LNCaP clone FGC (cell line): ENCODE data around the gene SBF1.
"Not testable (repeated sequence)": the region's sequence is repeated elsewhere in the genome, so short reads cannot be mapped to it uniquely, and the experiment has no call there.

Experiments used
- DNase-seq: peaks from one replicate; pipeline ENCODE4 v3.0.0-alpha.2; 2011; ENCODE audit warnings: low read depth
- H3K4me3 ChIP-seq: 2 replicates; pipeline ENCODE4 v1.5.1; 2011; ENCODE audit warnings: mild to moderate bottlenecking, low read depth, low read length, control low read depth
- TF ChIP-seq, protein P1 (sequence below): IDR thresholded peaks from 2 replicates; pipeline ENCODE4 v1.5.1; 2012; ENCODE audit warnings: mild to moderate bottlenecking; ENCODE audit not compliant: control insufficient read depth, insufficient read depth; ENCODE audit errors: extremely low read depth

SBF1 gene

GRCh38 chr22:50417411-50418210 lies 57.2 kb downstream of the SBF1 start:
- no peak for DNase-seq
- TF ChIP-seq, protein P1, sequence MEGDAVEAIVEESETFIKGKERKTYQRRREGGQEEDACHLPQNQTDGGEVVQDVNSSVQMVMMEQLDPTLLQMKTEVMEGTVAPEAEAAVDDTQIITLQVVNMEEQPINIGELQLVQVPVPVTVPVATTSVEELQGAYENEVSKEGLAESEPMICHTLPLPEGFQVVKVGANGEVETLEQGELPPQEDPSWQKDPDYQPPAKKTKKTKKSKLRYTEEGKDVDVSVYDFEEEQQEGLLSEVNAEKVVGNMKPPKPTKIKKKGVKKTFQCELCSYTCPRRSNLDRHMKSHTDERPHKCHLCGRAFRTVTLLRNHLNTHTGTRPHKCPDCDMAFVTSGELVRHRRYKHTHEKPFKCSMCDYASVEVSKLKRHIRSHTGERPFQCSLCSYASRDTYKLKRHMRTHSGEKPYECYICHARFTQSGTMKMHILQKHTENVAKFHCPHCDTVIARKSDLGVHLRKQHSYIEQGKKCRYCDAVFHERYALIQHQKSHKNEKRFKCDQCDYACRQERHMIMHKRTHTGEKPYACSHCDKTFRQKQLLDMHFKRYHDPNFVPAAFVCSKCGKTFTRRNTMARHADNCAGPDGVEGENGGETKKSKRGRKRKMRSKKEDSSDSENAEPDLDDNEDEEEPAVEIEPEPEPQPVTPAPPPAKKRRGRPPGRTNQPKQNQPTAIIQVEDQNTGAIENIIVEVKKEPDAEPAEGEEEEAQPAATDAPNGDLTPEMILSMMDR = no peak
- no peak overlapping the region for H3K4me3 ChIP-seq

GRCh38 chr22:50416996-50417395 lies 57.8 kb downstream of the SBF1 start:
- TF ChIP-seq, protein P1 = no peak
- no peak overlapping the region for H3K4me3 ChIP-seq
- DNase-seq = no peak

DNA sequence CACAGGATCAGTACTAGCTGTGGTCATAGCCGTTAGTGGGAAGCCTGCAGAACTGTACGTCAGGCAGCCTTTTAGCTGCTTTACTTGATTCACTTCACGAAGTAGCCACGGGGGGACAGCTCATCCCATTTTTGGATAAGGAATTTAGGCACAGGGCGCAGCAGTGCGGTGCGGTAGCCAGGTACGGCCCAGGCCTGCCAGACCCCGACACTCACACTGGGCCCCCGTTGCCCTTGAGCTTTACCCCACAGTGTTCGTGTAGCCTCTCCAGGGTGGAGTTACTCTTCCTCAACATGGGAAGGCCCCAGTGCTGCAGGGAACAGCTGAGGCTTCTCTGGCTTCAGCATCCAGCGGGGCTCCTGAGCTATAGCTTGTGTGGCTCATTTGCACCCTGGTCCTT lies 59.4 kb downstream of the SBF1 start:
- no peak for DNase-seq
- no peak overlapping the region for H3K4me3 ChIP-seq
- TF ChIP-seq, protein P1 = no peak

DNA sequence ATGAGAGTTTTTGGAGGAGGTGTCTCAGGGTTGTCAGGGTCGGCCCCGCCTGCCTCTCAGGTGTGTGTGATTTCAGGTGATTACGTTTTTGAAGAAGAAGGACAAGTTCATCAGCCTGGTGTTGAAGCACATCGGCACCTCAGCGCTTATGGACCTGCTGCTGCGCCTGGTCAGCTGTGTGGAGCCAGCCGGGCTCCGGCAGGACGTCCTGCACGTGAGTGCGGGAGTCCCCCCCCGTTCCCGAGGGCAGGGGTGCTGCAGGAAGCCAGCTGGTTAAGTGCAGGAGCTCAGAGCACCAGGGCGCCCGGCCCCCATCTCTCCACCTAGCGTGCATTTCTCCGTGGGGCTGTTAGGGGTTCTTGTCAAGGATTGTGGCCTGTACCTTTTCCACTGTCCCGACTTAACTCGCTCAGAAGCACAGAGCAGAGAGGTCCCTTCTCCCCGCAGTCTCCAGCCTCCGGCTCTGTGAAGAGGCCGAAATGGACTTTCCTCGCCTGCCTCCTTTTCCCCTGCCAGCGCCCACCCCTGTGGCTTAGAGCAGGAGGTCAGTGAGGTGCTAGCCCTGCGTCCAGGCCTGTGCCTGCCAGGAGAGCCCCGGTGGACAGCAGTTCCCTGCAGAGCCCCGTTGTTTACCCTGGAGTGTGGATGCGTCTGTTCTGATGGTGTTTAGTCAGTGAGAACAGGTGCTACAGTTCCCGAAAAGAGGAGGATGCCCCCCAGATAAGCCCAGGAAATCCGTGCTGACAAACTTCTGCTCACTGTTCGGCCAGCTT lies 60.2 kb downstream of the SBF1 start:
- DNase-seq = no peak
- H3K4me3 ChIP-seq = no peak overlapping the region
- TF ChIP-seq, protein P1 = no peak

DNA sequence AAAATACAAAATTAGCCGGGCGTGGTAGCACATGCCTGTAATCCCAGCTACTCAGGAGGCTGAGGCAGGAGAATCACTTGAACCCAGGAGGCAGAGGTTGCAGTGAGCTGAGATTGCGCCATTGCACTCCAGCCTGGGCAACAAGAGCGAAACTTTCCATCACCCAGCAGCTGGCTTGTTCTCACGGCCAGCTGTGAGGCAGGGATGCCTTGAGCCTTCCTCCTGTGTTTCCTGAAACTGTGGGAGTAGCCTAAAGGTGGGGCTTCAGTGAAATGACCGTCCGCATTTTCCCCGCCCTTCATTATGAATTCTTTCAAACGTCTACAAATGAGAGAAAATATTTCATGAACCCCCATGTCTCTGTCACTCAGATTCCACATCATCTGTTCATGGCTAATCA lies 65.9 kb downstream of the SBF1 start:
- DNase-seq, H3K4me3 ChIP-seq: not testable (repeated sequence)

DNA sequence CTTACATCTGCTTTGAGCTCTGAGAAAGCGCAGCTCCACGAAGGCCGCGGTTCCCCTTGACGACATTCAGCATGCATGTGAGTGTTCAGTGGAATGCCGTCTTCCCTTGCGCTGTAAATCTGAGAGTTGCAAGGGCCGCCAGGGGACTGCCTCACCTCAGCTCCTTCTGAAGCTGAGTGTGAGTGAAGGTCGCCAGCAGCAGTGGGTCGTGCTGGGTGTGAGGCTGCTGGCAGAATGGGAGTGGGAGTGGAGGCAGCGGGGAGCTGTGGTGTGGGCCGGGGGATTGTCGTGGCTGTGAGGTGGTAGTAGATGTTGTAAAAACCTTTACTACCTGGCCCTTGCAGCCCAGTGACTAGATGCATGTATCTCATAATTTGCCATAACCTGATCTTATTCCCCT lies 66.5 kb downstream of the SBF1 start:
- DNase-seq = no peak
- H3K4me3 ChIP-seq = no peak overlapping the region
- TF ChIP-seq, protein P1 = no peak

DNA sequence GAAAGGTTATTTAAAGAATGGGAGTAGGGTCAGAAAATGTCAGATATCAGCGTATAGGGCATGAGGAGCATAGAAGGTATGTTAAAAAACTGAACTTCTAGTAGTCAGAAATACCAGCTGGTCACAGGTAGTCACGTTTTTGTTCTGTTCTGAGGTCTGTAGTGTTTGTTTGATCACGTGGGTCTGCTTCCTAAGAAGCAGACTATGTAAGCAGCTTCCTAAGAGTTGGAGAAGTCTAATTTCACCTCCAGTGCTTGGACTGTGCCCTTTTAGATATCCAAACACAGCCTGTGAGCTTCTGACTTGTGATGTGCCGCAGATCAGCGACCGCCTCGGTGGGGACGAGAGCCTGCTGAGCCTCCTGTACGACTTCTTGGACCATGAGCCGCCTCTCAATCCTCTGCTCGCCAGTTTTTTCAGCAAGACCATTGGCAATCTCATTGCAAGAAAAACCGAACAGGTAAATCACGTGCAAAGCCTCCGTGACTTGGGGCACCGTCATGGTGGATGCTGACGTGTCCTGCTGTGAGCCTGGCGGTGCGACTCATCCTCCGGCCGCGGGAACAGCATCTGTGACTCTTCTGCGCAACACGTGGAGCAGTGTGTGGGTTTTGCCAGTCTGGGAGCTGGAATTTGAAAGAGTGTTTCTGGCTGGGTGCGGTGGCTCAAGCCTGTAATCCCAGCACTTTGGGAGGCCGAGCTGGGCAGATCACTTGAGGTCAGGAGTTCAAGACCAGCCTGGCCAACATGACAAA lies 68.2 kb downstream of the SBF1 start:
- H3K4me3 ChIP-seq = no peak overlapping the region
- DNase-seq = no peak
- TF ChIP-seq, protein P1 = no peak
